GM18907 (cell line): ENCODE measurements around the gene ARIH2.

Source experiments
- ATAC-seq: cut with Tn5 transposase; IDR thresholded peaks from one replicate; pipeline ENCODE4 v1.9.1; 2021; ENCODE audit warnings: mild to moderate bottlenecking, moderate library complexity; ENCODE audit not compliant: unreplicated experiment

ARIH2 gene

GRCh38 chr3:48966876-48967361 is 48.3 kb downstream of the ARIH2 start:
- ATAC-seq, result no peak

GRCh38 chr3:48970586-48970985 is 51.9 kb downstream of the ARIH2 start:
- ATAC-seq, result no peak

- ATAC-seq, result no peak
Observed at GRCh38 chr3:48974076-48974864, 55.6 kb downstream of the ARIH2 start.

- no peak for ATAC-seq
Observed at GRCh38 chr3:48979451-48979850, 60.8 kb downstream of the ARIH2 start.

- ATAC-seq, result no peak
Observed at GRCh38 chr3:48980295-48980694, 61.7 kb downstream of the ARIH2 start.

- no peak for ATAC-seq
Observed at GRCh38 chr3:48982016-48982415, 63.4 kb downstream of the ARIH2 start.

- no peak for ATAC-seq
Observed at GRCh38 chr3:48982686-48983085, 64.0 kb downstream of the ARIH2 start.

GRCh38 chr3:48983096-48983495 is 64.5 kb downstream of the ARIH2 start:
- no peak for ATAC-seq

- no peak for ATAC-seq
Observed at GRCh38 chr3:48984663-48985062, 66.0 kb downstream of the ARIH2 start.

GRCh38 chr3:48985831-48986376 is 67.3 kb downstream of the ARIH2 start:
- no peak for ATAC-seq

- peak; percentile 1 for ATAC-seq
Observed at GRCh38 chr3:48989126-48989795, 70.6 kb downstream of the ARIH2 start.

- ATAC-seq, result peak; percentile 51
Observed at GRCh38 chr3:48989796-48990635, 71.4 kb downstream of the ARIH2 start, which contains the start of gene P4HTM. TSS of gene P4HTM (plus strand) at chr3:48990241. CDS start at chr3:48990257, 16 bp downstream.

GRCh38 chr3:48990636-48991469 is 72.2 kb downstream of the ARIH2 start:
- peak; percentile 20 for ATAC-seq

GRCh38 chr3:48991851-48992545 is 73.4 kb downstream of the ARIH2 start:
- no peak for ATAC-seq

GRCh38 chr3:48993834-48994233 is 75.2 kb downstream of the ARIH2 start:
- no peak for ATAC-seq

GRCh38 chr3:48996640-48997039 is 78.0 kb downstream of the ARIH2 start:
- no peak for ATAC-seq

- no peak for ATAC-seq
Observed at GRCh38 chr3:48997102-48997635, 78.5 kb downstream of the ARIH2 start.

- ATAC-seq, result no peak
Observed at GRCh38 chr3:48997714-48998637, 79.3 kb downstream of the ARIH2 start.
